GM06990 (cell line): ENCODE results near the gene PRPF6.

Source experiments
- DNase-seq: peaks from one replicate; pipeline ENCODE4 v3.0.0-alpha.2; 2011; ENCODE audit not compliant: insufficient read length; ENCODE audit errors: extremely low read depth
- H3K27me3 ChIP-seq: replicated peaks from 2 replicates; pipeline ENCODE4 v1.6.0; 2011; ENCODE audit warnings: low read length; ENCODE audit not compliant: control insufficient read depth, insufficient read depth
- H3K36me3 ChIP-seq: 2 replicates; pipeline ENCODE4 v1.5.1; 2011; ENCODE audit warnings: low read length; ENCODE audit not compliant: control insufficient read depth, insufficient read depth
- H3K4me3 ChIP-seq: replicated peaks from 2 replicates; pipeline ENCODE4 v1.5.1; 2011; ENCODE audit warnings: low read depth, mild to moderate bottlenecking, control low read depth, low read length
- TF ChIP-seq, protein P1 (sequence below): IDR thresholded peaks from 2 replicates; pipeline ENCODE4 v1.5.1; 2011; ENCODE audit warnings: low read length, control low read depth, mild to moderate bottlenecking, inconsistent platforms; ENCODE audit not compliant: insufficient read depth, poor library complexity, severe bottlenecking

Gene PRPF6

DNA sequence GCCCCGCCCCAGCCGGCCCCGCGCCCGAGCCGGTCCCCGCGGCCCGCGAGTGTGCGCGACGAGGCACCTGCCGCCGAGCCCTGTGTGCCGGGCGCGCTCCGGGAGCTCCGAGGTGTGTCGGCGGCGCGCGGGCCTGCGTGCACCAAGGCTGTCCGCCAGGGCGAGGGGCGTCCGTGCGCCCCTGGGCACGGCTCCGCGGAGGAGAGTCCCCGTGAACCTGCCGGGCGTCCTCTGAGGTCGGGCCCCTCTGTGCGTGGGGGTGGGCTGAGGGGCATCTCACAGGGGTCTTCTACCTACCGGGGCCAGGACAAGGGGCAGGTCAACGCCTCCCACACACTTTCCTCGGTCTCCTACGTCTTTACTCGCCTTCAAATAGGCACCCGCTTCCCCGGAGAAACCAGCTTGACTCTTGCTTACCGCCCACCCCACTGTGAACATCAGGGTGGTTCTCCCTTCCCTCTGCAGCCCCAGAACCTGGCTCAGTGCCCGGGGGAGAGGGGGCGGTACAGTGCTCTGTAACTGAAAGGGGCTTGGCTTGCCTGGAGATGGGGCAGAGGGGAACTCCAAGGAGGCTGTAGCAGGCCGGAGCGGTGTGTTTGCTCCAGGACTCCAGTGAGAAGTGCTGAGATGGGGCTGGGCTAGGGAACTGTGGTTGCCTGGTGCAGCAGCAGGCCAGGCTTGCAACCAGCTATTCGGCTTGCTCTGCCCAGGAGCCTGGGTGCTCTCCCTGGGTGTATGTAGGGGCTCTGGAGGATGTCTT lies 1.2 kb upstream of the PRPF6 start, which contains the start of gene SAMD10:
TSS of gene SAMD10 (minus strand) at position 86 of the 760 bp plus-strand sequence. CDS start 175 bp downstream, outside the sequence.
- peaks cover 18% of the 10 kb centered on the region for H3K36me3 ChIP-seq
- H3K27me3 ChIP-seq: no peaks in the 10 kb centered on the region
- TF ChIP-seq, protein P1, sequence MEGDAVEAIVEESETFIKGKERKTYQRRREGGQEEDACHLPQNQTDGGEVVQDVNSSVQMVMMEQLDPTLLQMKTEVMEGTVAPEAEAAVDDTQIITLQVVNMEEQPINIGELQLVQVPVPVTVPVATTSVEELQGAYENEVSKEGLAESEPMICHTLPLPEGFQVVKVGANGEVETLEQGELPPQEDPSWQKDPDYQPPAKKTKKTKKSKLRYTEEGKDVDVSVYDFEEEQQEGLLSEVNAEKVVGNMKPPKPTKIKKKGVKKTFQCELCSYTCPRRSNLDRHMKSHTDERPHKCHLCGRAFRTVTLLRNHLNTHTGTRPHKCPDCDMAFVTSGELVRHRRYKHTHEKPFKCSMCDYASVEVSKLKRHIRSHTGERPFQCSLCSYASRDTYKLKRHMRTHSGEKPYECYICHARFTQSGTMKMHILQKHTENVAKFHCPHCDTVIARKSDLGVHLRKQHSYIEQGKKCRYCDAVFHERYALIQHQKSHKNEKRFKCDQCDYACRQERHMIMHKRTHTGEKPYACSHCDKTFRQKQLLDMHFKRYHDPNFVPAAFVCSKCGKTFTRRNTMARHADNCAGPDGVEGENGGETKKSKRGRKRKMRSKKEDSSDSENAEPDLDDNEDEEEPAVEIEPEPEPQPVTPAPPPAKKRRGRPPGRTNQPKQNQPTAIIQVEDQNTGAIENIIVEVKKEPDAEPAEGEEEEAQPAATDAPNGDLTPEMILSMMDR: no peak
- peak; percentile 82 for DNase-seq
- H3K4me3 ChIP-seq: peak within 1 kb of the TSS; percentile 83

DNA sequence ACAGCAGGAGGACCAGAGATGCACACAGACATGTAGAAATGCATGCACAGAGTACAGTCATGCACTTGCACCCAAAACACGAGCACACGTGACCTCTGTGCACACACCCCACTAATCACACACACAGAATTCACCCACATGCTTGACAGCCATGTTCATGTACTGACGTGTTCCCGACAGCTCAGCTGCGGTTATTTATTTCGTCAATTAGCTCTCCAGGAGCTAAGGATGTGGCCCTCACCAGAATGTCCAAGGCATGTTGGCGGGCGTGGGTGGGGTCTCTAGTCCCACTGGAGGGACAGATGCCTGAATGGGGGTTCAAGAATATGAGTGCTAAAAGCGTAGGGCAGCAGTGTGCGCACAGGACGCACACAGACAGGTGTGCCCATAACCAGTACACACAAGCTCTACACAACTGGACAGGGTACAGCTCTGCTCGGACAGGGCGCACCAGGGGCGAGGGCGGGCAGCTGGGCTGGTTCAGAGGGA lies 571 bp upstream of the PRPF6 start:
- TF ChIP-seq, protein P1: no peak
- H3K36me3 ChIP-seq: peaks cover 12% of the 10 kb centered on the region
- DNase-seq: no peak

DNA sequence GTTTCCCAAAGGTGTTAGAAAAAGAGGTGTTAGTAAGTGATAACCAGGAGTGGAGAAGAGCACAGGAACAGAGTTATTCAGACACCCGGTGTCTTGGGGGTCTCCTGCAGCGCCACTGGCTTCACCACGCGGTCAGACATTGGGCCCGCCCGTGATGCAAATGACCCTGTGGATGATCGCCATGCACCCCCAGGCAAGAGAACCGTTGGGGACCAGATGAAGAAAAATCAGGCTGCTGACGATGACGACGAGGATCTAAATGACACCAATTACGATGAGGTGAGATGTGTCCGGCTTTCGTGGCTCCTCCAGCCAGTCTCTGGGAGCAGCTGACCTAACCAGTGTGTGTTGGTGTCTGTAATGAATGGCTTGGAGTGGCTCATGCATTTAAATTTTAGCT lies 2.0 kb downstream of the PRPF6 start:
- H3K4me3 ChIP-seq: no peak overlapping the region
- TF ChIP-seq, protein P1: no peak
- H3K27me3 ChIP-seq: no peaks in the 10 kb centered on the region
- DNase-seq: no peak
- peaks cover 5% of the 10 kb centered on the region for H3K36me3 ChIP-seq

More for the DNA sequence above, 571 bp upstream of the PRPF6 start:
- Histone ChIP-seq H3K27me3 (no peaks in the 10 kb centered on the region), H3K4me3 (peak overlapping the region; percentile 83)

DNA sequence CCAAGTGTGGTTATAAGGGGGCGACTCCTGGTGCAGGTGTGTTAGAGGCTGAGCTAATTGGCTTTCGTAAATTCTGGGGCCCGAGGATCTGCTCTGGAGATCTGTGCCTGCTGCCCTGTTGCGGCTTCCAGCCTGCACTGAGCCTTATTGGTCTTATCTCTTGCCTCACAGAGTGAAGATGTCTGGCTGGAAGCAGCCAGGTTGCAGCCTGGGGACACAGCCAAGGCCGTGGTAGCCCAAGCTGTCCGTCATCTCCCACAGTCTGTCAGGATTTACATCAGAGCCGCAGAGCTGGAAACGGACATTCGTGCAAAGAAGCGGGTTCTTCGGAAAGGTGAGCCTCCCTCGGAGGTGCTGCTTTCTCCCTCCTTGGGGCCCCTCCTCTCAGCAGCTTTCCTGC lies 20.0 kb downstream of the PRPF6 start:
- Histone ChIP-seq H3K4me3 (no peak overlapping the region), H3K27me3 (no peaks in the 10 kb centered on the region), H3K36me3 (peaks cover 46% of the 10 kb centered on the region)
- DNase-seq: no peak
- TF ChIP-seq, protein P1: no peak

DNA sequence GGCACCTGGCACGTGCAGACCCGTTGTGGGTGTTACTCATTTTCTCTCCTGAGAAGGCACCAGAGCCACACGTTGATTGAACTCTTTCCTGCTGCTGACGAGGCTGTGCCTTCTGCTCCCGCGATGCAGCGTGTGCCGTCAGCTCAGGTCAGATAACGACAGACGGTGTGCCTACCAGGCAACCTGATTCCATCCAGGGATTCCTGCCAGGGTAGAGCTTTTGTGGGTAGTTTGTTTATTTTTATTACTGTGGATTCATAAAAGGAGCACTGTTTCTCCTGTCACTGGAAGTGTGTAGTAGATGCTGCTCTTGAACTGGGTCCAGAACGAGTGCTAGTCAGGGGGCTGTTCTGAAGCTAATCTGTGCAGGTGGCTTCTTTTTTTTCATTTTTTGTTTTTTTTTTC lies 20.7 kb downstream of the PRPF6 start:
- TF ChIP-seq, protein P1: no peak
- peaks cover 44% of the 10 kb centered on the region for H3K36me3 ChIP-seq
- no peak overlapping the region for H3K4me3 ChIP-seq
- DNase-seq: no peak
- H3K27me3 ChIP-seq: no peaks in the 10 kb centered on the region
